ENCODE measurements around the gene RABGAP1L.
"Not testable (repeated sequence)": the region's sequence is repeated elsewhere in the genome, so short reads cannot be mapped to it uniquely, and the experiment has no call there.

The RABGAP1L gene

GRCh38 chr1:174159252-174160108, at the start of gene RABGAP1L:
RABGAP1L (plus strand) TSS chr1:174159520.
- peak within 1 kb of the TSS; percentile 89 for H3K4me3 ChIP-seq (ENCODE audit: low read depth, low read length)
- DNase-seq (ENCODE audit: low read depth): peak; percentile 89

- no peak for DNase-seq (ENCODE audit: low read depth)
These were observed 49.3 kb upstream of the RABGAP1L start for GRCh38 chr1:174110053-174110452.

GRCh38 chr1:174112489-174113162, 46.7 kb upstream of the RABGAP1L start:
- DNase-seq (ENCODE audit: low read depth): no peak
- H3K4me3 ChIP-seq (ENCODE audit: low read depth, low read length): no peak overlapping the region

More at GRCh38 chr1:174110053-174110452, 49.3 kb upstream of the RABGAP1L start:
- H3K4me3 ChIP-seq (ENCODE audit: low read depth, low read length): no peak overlapping the region

DNA sequence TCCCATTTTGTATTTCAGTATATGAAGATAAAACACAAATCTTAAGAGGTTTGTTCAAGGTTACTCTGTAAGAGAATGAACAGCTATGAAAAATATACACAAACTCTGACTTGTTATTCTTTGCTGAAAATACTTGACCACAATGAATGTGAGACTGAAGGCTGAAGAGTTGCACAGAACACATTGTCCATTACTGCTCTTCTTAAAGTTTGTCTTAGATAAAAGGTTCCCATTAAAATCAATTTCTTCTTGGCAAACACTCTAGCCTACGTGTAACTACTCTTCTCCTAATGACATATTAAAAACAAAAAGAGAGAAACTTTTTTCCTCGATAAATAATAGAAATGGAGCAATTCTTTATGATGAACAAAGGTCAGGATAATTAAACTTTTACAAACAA, 45.2 kb upstream of the RABGAP1L start:
- H3K4me3 ChIP-seq (ENCODE audit: low read depth, low read length): no peak overlapping the region
- DNase-seq (ENCODE audit: low read depth): no peak

- DNase-seq (ENCODE audit: low read depth): peak; percentile 2
- H3K4me3 ChIP-seq (ENCODE audit: low read depth, low read length): no peak overlapping the region
These were observed 44.4 kb upstream of the RABGAP1L start for GRCh38 chr1:174114788-174115448.

DNA sequence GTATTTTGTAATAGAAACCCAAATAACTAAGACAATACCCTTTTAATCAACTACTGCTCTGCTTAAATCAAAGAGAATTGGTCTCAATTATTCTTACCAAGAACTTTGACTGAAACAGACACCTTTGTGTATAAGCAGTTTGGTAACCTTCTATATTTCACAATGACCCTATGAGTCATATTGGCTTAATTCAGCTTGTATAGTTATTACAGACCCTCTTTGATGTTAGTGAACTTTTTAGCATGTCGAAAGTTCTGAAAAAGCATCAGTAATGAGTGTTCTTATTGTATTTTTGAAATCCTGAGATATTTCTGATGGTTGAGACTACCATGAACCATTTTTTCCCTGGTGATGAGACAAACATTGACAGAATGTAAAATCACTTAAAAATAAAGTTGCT, 43.3 kb upstream of the RABGAP1L start:
- H3K4me3 ChIP-seq (ENCODE audit: low read depth, low read length): no peak overlapping the region

GRCh38 chr1:174118751-174119150, 40.6 kb upstream of the RABGAP1L start:
- no peak overlapping the region for H3K4me3 ChIP-seq (ENCODE audit: low read depth, low read length)
- DNase-seq (ENCODE audit: low read depth): no peak

More for the DNA sequence above, 43.3 kb upstream of the RABGAP1L start:
- DNase-seq (ENCODE audit: low read depth): peak; percentile 5

DNA sequence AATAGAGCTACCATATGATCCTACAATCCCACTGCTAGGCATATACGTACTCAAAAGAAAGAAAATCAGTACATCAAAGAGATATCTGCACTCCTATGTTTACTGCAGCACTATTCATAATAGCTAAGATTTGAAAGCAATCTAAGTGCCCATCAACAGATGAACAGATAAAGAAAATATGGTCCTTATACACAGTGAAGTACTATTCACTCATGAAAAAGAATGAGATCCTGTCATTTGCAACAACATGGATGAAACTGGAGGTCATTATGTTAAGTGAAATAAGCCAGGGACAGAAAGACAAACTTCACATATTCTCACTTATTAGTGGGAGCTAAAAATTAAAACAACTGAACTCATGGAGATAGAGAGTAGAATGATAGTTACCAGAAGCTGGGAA, 37.0 kb upstream of the RABGAP1L start:
- H3K4me3 ChIP-seq (ENCODE audit: low read depth, low read length); DNase-seq (ENCODE audit: low read depth): not testable (repeated sequence)

GRCh38 chr1:174123843-174124242, 35.5 kb upstream of the RABGAP1L start:
- DNase-seq (ENCODE audit: low read depth): no peak

DNA sequence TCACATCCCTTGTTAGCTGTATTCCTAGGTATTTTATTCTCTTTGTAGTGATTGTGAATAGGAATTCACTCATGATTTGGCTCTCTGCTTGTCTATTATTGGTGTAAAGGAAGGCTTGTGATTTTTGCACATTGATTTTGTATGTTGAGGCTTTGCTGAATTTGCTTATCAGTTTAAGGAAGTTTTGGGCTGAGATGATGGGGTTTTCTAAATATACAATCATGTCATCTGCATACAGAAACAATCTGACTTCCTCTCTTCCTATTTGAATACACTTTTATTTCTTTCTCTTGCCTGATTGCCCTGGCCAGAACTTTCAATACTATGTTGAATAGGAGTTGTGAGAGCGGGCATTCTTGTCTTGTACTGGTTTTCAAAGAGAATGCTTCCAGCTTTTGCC, 32.1 kb upstream of the RABGAP1L start:
- DNase-seq (ENCODE audit: low read depth); H3K4me3 ChIP-seq (ENCODE audit: low read depth, low read length): not testable (repeated sequence)

More at GRCh38 chr1:174123843-174124242, 35.5 kb upstream of the RABGAP1L start:
- no peak overlapping the region for H3K4me3 ChIP-seq (ENCODE audit: low read depth, low read length)

DNA sequence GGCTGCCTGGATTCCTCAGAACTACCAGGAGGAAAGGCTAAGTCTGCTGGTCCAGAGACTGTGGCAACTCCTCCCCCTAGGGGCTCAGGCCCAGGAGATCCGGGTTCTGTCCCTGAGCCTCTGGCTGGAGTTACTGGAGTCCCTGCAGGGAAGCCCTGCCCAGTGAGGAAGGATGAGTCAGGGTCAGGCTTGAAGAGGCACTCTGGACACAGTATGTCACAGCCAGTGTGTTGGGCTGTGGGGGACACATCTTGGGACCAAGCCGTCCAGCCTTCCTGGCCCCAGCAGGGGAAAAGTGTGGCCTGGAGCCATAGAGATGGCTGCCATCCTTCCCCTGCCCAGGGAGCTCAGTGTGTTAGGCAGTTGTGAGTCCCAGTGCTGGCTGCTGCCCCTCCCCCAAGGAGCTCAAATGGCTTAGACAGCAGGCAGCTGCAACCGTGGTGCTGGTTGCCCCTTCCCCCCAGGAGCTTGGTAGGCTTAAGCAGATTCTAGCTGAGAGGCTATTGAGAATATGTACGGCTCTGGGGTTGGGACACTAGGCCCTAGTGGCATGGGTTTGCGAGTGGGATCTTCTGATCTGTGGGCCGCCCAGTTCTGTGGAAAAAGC, 28.2 kb upstream of the RABGAP1L start:
- DNase-seq (ENCODE audit: low read depth): no peak
- no peak overlapping the region for H3K4me3 ChIP-seq (ENCODE audit: low read depth, low read length)

DNA sequence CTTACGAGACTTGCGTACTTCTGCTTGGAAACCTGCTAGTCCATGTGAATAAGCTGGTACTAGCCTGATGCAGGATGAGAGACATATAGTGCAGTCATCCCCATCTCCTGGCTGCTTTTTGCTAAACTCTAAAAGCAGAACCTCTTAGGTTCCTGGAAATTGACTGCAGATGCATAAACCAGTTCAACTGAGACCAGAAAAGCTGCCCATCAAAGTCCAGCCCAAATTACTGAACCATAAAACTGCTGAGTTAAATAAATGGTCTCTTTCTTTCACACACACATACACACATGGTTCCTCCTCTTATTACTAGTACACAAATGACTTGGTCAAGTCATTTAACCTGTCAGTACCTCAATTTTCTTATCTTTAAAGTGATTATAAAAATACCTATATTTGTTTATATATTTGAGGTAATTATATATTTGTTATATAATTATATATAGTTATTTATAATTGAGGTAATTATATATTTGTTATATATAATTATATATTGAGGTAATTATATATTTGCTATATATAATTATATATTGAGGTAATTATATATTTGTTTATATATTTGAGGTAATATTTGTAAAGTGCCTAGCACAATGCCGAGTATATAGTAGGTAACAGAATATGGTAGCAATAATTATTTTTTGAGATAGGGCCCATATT, 25.2 kb upstream of the RABGAP1L start:
- H3K4me3 ChIP-seq (ENCODE audit: low read depth, low read length): no peak overlapping the region
- no peak for DNase-seq (ENCODE audit: low read depth)

- no peak for DNase-seq (ENCODE audit: low read depth)
- no peak overlapping the region for H3K4me3 ChIP-seq (ENCODE audit: low read depth, low read length)
These were observed 24.1 kb upstream of the RABGAP1L start for GRCh38 chr1:174135211-174135610.

DNA sequence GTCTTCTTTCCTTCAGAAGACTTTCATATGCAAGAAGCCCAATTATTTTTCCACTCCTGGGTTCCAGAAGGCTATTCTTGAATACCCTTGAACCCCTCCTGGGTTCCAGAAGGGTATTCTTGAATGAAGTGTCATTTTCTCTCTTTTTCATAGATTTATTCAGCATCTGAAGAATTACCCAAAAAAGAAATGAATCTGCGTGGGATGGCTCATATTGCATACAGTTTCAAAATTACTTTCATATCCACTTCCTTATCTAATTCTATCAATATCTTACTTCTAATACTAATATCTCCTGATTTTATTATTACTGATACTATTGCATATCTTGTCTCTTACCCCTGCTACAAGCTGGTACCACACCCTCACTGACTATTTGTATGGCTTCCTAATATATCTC, 22.6 kb upstream of the RABGAP1L start:
- no peak overlapping the region for H3K4me3 ChIP-seq (ENCODE audit: low read depth, low read length)
- no peak for DNase-seq (ENCODE audit: low read depth)

DNA sequence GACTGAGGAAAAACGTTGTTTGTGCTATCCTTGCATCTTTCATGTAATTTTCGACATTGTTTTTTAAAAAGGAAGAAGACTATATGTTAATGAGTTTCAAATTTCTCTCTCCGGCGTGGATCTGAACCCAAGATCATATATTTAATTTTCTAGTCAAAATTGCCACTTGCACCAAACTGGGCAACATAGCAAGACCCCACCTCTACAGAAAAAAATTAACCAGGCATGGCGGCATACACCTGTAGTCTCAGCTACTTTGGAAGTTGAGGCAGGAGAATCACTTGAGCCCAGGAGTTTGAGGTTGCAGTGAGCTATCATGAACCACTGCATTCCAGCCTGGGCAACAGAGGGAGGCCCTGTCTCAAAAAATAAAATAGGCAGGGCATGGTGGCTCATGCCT, 16.5 kb upstream of the RABGAP1L start:
- no peak for DNase-seq (ENCODE audit: low read depth)
- no peak overlapping the region for H3K4me3 ChIP-seq (ENCODE audit: low read depth, low read length)

DNA sequence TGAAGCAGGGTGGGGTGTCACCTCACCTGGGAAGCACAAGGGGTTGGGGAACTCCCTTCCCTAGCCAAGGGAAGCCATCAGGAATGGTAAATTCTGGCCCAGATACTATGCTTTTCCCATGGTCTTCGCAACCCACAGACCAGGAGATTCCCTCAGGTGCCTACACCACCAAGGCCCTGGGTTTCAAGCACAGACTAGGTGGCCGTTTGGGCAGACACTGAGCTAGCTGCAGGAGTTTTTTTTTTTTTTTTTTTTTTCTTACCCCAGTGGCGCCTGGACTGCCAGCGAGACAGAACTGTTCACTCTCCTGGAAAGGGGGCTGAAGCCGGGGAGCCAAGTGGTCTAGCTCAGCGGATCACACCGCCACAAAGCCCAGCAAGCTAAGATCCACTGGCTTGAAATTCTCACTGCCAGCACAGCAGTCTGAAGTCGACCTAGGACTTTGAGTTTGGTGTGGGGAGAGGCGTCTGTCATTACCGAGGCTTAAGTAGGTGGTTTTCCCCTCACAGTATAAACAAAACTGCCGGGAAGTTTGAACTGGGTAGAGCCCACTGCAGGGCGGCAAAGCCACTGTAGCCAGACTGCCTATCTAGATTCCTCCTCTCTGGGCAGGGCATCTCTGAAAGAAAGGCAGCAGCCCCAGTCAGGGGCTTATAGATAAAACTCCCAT, 15.5 kb upstream of the RABGAP1L start:
- not testable (repeated sequence) for H3K4me3 ChIP-seq (ENCODE audit: low read depth, low read length); DNase-seq (ENCODE audit: low read depth)

DNA sequence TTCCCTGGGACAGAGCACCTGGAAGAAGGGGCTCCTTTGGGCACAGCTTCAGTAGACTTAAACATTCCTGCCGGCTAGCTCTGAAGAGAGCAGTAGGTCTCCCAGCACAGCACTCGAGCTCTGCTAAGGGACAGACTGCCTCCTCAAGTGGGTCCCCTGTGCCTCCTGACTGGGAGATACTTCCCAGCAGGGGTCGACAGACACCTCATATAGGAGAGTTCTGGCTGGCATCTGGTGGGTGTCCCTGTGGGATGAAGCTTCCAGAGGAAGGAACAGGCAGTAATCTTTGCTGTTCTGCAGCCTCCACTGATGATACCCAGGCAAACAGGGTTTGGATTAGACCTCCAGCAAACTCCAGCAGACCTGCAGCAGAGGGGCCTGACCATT, 14.9 kb upstream of the RABGAP1L start:
- not testable (repeated sequence) for H3K4me3 ChIP-seq (ENCODE audit: low read depth, low read length); DNase-seq (ENCODE audit: low read depth)

DNA sequence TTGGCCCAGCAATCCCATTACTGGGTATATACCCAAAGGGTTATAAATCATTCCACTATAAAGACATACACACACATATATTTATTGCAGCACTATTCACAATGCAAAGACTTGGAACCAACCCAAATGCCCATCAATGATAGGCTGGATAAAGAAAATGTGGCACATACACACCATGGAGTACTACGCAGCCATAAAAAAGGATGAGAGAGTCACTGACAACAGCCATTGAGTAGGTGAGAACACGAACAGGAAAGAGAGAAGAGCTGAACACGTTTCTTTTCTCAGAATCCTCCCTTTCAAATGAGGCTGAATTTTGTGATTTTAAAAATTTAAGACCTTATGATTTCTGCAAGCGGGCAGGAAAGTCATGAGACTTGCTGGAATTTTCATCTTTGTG, 10.1 kb upstream of the RABGAP1L start:
- H3K4me3 ChIP-seq (ENCODE audit: low read depth, low read length): no peak overlapping the region
- no peak for DNase-seq (ENCODE audit: low read depth)

DNA sequence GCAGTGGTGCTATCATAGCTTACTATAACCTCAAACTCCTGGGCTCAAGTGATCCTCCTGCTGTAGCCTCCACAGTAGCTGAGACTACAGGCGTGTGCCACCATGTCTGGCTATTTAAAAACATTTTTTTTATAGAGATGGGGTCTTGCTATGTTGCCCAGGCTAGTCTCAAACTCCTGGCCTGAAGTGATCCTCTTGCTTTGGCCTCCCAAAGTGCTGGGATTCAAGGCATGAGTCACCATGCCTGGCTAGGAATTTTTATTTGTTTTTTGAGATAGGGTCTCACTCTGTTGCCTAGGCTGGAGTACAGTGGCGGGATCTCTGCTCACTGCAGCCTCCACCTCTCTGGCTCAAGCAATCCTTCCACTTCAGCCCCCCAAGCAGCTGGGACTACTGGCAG, 8.8 kb upstream of the RABGAP1L start:
- no peak overlapping the region for H3K4me3 ChIP-seq (ENCODE audit: low read depth, low read length)
- DNase-seq (ENCODE audit: low read depth): no peak
